DMS 273 (cell line): Measurements from ENCODE around the gene CPED1.

ENCODE experiments used
- DNase-seq: peaks from one replicate; lab custom pipeline; 2025; ENCODE audit not compliant: unreplicated experiment; lab: John Stamatoyannopoulos, UW

Gene CPED1

GRCh38 chr7:120988591-120989256, at the start of gene CPED1:
Gene CPED1 (plus strand): TSS chr7:120988711. CDS start chr7:120989622, 911 bp downstream.
- DNase-seq, result peak; percentile 72

DNA sequence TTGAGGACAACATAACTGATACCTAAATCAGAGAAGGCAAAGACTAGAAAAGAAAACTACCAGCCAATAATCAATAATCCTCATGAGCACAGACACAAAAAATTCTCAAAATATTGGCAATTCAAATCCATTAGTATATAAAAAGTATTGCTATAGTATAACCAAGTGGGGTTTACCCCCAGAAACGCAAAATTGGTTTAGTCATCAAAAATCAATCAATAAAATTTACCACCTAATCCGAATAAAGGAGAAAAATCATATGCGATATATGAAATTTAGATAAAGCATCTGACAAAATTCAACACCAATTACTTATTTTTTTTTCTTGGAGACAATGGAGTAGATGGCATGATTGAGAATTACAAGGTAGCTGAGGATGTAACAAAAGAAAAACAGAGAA, 49.2 kb upstream of the CPED1 start:
- DNase-seq, result no peak

- peak; percentile 67 for DNase-seq
Measured at GRCh38 chr7:120941064-120941463, 47.4 kb upstream of the CPED1 start.

GRCh38 chr7:120941856-120942255, 46.7 kb upstream of the CPED1 start:
- no peak for DNase-seq

DNA sequence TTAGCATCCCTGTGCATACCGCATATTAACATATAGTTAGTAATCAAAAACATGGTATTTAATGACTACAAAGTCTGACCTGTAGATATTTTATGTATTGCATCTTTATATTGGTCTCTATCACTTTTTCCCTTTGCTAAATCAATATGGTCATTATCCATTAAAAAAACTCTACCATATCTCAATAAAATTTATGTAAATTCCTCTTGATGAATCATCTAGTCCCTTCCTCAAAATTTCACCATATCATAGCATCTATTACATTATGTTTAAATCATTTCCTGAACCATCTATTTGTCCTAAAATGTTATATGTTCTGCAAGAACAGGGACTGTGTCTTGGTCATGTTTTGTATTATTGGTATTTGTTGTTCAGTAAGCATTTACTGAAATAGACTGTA, 45.6 kb upstream of the CPED1 start:
- no peak for DNase-seq

DNA sequence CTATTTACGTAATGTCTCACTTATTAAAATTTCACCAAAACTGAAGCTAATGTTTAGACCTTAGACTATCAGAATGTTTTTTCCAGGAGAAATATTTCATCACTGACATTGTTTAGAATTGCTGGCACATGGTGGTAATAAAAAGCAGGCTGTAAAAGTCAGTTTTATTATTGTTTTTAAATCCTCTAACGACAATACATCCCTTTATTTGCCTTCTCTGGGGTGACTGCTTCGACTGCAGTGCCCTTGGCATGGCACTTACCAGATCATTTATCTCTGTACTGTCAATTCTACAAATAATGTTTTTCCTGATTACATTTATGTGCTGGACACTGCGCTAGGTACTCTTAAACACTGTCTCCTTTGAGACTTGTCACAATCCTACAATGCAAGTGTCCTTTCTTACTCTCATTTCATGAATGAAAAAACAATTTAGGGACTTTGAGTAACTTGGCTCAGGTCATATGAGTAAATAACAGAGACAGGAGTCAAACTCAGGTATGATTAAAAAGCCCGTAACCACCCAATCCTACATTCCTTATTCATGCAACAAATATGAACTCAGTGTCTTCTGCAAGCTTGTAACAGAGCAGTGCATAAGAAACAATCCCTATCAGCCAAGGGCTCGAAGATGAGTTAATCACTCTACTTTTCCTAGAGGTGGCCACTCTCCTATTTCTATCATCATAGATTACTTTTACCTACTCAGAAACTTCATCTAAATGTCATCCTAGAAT, 43.5 kb upstream of the CPED1 start:
- DNase-seq, result no peak

- DNase-seq, result no peak
Measured at GRCh38 chr7:120947980-120948379, 40.5 kb upstream of the CPED1 start.

GRCh38 chr7:120949393-120949911, 39.1 kb upstream of the CPED1 start:
- peak; percentile 42 for DNase-seq

GRCh38 chr7:120949998-120950538, 38.4 kb upstream of the CPED1 start:
- peak; percentile 46 for DNase-seq

- peak; percentile 99 for DNase-seq
Measured at GRCh38 chr7:120950539-120951308, 37.8 kb upstream of the CPED1 start, which contains the start of gene ING3. Gene ING3 (plus strand): TSS chr7:120950777. CDS start chr7:120950897, 120 bp downstream.

- no peak for DNase-seq
Measured at GRCh38 chr7:120951309-120951699, 37.2 kb upstream of the CPED1 start.

DNA sequence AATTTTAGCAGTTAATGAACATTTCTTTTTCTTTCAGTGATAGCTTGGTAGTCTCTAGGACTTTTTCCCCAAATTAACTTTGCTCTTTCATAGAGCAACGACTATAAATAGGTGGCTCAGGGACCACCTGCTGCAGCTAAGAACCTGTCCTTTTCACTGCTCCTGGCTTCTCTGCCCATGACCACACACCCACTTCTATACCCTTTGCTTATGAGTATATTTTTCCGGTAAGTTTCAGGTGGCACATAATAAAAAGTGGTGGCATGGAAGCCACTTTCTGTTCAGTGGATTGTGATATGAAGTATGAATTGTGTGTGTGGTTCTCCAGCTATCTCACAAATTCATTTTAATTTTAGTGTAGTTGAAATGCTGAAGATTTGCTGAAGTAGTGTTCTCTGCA, 36.7 kb upstream of the CPED1 start:
- no peak for DNase-seq

DNA sequence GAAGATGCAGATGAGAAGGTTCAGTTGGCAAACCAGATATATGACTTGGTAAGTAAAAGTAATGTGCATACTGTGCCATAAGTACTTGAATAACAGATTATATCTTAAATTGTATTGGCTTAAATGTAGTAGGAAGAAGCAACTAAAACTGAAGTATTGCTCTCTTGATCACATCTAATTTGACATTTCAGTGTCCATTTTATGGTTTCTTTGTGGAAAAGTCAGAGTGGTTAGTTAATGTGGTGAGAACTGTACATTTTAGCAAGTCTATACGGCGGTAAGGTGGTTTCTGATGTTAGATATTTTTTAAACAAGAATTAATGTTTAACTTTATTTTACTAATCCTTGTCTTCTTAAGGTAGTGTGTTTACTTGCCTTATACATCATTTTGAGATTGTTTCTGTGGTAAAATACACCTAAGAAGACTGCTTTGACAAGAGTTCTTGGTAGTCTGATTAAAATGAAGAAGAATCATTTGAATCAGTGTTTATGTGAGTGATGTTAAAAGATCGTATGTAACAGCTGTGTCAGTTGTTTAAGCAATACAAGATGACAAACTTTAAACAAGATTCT, 32.8 kb upstream of the CPED1 start:
- DNase-seq, result no peak

DNA sequence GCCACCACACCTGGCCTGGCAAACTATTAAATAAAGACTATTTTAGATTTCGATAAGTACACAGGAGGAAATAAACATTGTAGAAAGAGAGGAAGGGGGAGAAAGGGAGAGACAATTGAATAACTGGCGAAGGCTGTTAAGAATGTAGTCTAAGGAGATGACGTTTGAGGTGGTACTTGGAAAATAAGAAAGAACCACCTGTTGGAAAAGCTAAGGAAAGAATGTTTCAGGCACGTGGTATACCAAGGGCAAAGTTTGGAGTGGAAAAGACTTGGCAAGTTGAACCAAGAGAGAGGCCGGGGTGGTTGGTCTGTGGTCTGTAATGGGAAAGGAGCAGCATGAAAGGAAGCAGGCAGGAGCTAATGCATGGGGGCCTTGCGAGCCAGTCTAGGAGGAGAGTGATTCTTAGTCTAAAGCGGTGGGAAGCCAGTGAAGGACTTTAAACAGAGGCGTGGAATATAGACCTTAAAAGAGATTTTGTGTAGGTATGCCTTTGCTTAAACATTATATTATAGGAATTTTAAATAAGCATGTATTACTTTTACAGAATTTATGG, 28.5 kb upstream of the CPED1 start:
- no peak for DNase-seq

GRCh38 chr7:120960714-120961113, 27.8 kb upstream of the CPED1 start:
- no peak for DNase-seq

DNA sequence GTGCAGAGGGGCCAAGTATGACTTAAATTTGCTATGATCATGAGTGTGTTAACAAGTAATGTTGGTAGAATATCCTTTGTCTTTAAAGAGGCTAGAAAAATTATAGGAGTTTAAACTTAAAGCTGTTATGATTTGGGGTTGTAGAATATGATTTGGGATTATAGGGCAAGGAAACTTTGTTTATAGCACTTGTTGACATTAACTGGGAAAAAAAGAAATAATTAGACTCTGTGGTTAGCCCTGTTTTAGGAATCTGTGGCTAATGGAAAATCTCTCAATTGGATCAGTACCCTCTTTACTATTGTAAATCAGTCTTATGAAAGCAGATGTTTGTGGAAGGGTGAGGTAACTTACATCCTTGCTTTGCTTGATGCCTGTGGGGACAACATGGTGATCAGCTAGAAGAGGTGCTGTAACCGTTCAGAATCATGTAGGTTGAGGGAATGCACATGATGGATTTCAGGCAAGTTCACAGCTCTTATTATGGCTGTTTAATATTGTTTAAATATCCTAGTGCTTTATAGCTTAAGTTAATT, 26.8 kb upstream of the CPED1 start:
- no peak for DNase-seq

GRCh38 chr7:120964088-120964487, 24.4 kb upstream of the CPED1 start:
- DNase-seq, result no peak

DNA sequence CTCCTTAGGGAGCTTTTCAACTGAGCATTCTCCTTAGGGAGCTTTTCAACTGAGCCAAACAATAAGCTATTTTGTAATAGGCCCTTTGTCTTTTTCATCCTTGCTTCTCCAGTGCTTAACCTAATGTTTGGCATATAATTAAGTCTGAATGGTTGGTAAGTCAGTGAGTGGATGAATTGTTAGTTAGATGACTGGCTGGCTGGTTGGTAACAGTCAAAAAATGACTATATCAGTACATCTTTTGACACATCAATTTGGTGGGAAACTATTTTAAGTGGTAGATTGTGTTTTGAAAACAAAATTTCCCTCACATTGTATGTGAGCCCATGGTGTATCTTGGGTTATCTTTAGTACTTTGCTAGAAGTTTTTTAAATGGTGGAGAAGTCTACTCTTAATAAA, 21.6 kb upstream of the CPED1 start:
- DNase-seq, result no peak

DNA sequence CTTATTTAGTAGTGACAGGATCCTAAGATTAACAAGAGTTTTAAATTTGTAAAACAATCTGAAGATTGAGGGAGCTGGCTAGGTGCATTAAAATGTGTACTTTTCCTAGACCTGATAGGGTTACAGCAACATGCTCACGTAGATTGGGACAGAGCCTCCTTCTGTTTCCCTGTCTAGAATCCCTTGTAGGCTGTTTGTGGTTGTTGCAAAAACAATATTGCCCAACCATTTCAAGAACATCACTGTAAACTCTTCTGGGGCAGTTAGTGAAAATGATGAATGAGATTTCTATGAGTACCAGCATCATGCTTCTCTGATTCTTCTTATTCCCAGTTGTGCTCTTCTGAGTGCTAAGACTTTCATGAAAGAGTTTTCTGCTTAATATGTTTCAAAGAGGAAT, 14.7 kb upstream of the CPED1 start:
- no peak for DNase-seq

GRCh38 chr7:120979765-120980499, 8.6 kb upstream of the CPED1 start:
- DNase-seq, result no peak
